Muscle of back (tissue), 11 donors: ENCODE results near the gene RCAN2. TPM values are rescaled to one million over a fixed set of nuclear protein-coding genes. Genes with fewer than 3 reads are reported as not detected.

Experiments
- DNase-seq, 3 donors: peaks; one replicate each; pipeline versions ENCODE4 v3.0.0 to v3.0.0-alpha.2; 2013
- polyA plus RNA-seq, 10 donors: library from polyadenylated mRNA; unstranded; fragments of 120-200 nt; gene quantifications; one replicate each; pipeline ENCODE4 v1.2.1, GENCODE V29; 2013; ENCODE audit not compliant: insufficient read length in 10 of 10

Gene RCAN2
- polyA plus RNA-seq, 10 donors = 3.6 to 7.2 (median 4.7) TPM

- peak in 2 of 3 donors; percentile 31 to 54 for DNase-seq
These were observed 639 bp upstream of the RCAN2 start for GRCh38 chr6:46491628-46492547.

- peak in 1 of 3 donors; percentile 22 for DNase-seq
These were observed 636 bp downstream of the RCAN2 start for GRCh38 chr6:46490425-46491200.

GRCh38 chr6:46486181-46486580 is 5.1 kb downstream of the RCAN2 start:
- no peak for DNase-seq

GRCh38 chr6:46484081-46484820 is 7.0 kb downstream of the RCAN2 start:
- no peak for DNase-seq

- DNase-seq = no peak
These were observed 14.9 kb downstream of the RCAN2 start for GRCh38 chr6:46476301-46476700.

- DNase-seq = peak in 1 of 3 donors; percentile 47
These were observed 17.4 kb downstream of the RCAN2 start for GRCh38 chr6:46473881-46474280.

GRCh38 chr6:46472243-46472642 is 19.0 kb downstream of the RCAN2 start:
- no peak for DNase-seq

GRCh38 chr6:46469021-46469420 is 22.2 kb downstream of the RCAN2 start:
- no peak for DNase-seq

GRCh38 chr6:46468403-46469010 is 22.7 kb downstream of the RCAN2 start:
- peak in 1 of 3 donors; percentile 56 for DNase-seq

- no peak for DNase-seq
These were observed 24.7 kb downstream of the RCAN2 start for GRCh38 chr6:46466570-46466969.

- no peak for DNase-seq
These were observed 25.7 kb downstream of the RCAN2 start for GRCh38 chr6:46465294-46466165.

- DNase-seq = no peak
These were observed 35.0 kb downstream of the RCAN2 start for GRCh38 chr6:46456297-46456696.

GRCh38 chr6:46454691-46455090 is 36.6 kb downstream of the RCAN2 start:
- no peak for DNase-seq

GRCh38 chr6:46453741-46454316 is 37.4 kb downstream of the RCAN2 start:
- peak in 1 of 3 donors; percentile 39 for DNase-seq

GRCh38 chr6:46453216-46453615 is 38.0 kb downstream of the RCAN2 start:
- DNase-seq = peak in 2 of 3 donors; percentile 48 to 63

GRCh38 chr6:46452312-46452917 is 38.8 kb downstream of the RCAN2 start:
- no peak for DNase-seq

GRCh38 chr6:46451343-46451742 is 39.9 kb downstream of the RCAN2 start:
- DNase-seq = no peak

GRCh38 chr6:46444772-46445454 is 46.3 kb downstream of the RCAN2 start:
- DNase-seq = no peak

GRCh38 chr6:46443623-46444022 is 47.6 kb downstream of the RCAN2 start:
- DNase-seq = no peak
